ENCODE results near the gene MARCHF3.

DNA sequence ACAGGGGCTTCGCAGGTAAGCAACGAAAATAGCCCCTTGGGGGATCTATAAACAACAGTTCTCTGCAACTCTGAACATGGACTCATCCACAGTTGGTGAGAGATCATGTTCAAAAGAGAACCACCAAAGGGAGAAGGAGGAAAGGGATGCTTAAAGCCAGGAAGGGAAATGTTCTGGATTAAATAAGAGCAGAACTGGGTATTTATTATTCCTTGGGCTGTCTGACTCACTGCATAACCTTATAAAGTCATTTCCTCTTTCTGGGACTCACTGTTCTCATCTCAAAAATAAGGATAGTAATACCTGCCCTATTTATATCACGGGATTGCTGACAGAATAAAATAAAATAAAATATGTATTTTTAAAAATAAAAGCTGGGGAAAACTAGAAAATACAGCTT lies 11.2 kb upstream of the MARCHF3 start:
- TF ChIP-seq EZH2 (IDR thresholded peaks at IDR 0.05; ENCODE audit: borderline replicate concordance, low read depth, low read length, severe bottlenecking) (no peak), POLR2AphosphoS5 (IDR thresholded peaks at IDR 0.05; ENCODE audit: insufficient read depth, low read depth, low read length) (peak; percentile 33)
- TF ChIP-seq, protein P1, sequence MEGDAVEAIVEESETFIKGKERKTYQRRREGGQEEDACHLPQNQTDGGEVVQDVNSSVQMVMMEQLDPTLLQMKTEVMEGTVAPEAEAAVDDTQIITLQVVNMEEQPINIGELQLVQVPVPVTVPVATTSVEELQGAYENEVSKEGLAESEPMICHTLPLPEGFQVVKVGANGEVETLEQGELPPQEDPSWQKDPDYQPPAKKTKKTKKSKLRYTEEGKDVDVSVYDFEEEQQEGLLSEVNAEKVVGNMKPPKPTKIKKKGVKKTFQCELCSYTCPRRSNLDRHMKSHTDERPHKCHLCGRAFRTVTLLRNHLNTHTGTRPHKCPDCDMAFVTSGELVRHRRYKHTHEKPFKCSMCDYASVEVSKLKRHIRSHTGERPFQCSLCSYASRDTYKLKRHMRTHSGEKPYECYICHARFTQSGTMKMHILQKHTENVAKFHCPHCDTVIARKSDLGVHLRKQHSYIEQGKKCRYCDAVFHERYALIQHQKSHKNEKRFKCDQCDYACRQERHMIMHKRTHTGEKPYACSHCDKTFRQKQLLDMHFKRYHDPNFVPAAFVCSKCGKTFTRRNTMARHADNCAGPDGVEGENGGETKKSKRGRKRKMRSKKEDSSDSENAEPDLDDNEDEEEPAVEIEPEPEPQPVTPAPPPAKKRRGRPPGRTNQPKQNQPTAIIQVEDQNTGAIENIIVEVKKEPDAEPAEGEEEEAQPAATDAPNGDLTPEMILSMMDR (IDR thresholded peaks at IDR 0.05; ENCODE audit: extremely low read depth in 1 of 2, insufficient read depth in 1 of 2, low read depth in 1 of 2, low read length in 2 of 2): no peak

Data from endothelial cell of umbilical vein (primary cell).